DOHH2 (cell line): ENCODE results near the gene SMAD7.

Experiments
- H3F3A ChIP-seq: fragments of 200-600 bp; sonication (generic), shearing (Covaris generic); 2 replicates; pipeline ENCODE4 v1.6.0; 2016; ENCODE audit warnings: antibody characterized with exemption, mild to moderate bottlenecking; ENCODE audit not compliant: control insufficient read depth, insufficient read depth
- H3K27ac ChIP-seq: fragments of 200-600 bp; sonication (generic); 2 replicates; pipeline ENCODE4 v1.5.1; 2014; ENCODE audit warnings: low read depth, mild to moderate bottlenecking, low read length, moderate library complexity
- H3K27me3 ChIP-seq: fragments of 200-600 bp; sonication (generic); 2 replicates; pipeline ENCODE4 v1.6.1; 2014; ENCODE audit warnings: mild to moderate bottlenecking, low read length, mixed read lengths; ENCODE audit not compliant: control insufficient read depth
- H3K36me3 ChIP-seq: fragments of 200-600 bp; sonication (generic); 2 replicates; pipeline ENCODE4 v1.6.1; 2014; ENCODE audit warnings: mild to moderate bottlenecking, low read length, moderate library complexity, mixed read lengths; ENCODE audit not compliant: control insufficient read depth
- H3K4me1 ChIP-seq: fragments of 200-600 bp; sonication (generic); 2 replicates; pipeline ENCODE4 v1.6.1; 2014; ENCODE audit warnings: mild to moderate bottlenecking, low read length, mixed read lengths; ENCODE audit not compliant: control insufficient read depth
- H3K4me2 ChIP-seq: fragments of 200-600 bp; sonication (generic); 2 replicates; pipeline ENCODE4 v1.6.0; 2014; ENCODE audit warnings: mild to moderate bottlenecking, low read length, moderate library complexity
- H3K4me3 ChIP-seq: fragments of 200-600 bp; sonication (generic); 2 replicates; pipeline ENCODE4 v1.5.1; 2014; ENCODE audit warnings: mild to moderate bottlenecking, low read length, mixed read lengths
- H3K79me2 ChIP-seq: fragments of 200-600 bp; sonication (generic); 2 replicates; pipeline ENCODE4 v1.6.1; 2014; ENCODE audit warnings: mild to moderate bottlenecking, low read length, mixed read lengths; ENCODE audit not compliant: control insufficient read depth
- H3K9me2 ChIP-seq: fragments of 200-600 bp; sonication (generic); replicated peaks from 2 replicates; pipeline ENCODE4 v1.6.1; 2014; ENCODE audit warnings: mild to moderate bottlenecking, low read length, mixed read lengths; ENCODE audit not compliant: control insufficient read depth
- H3K9me3 ChIP-seq: fragments of 200-600 bp; sonication (generic); 2 replicates; pipeline ENCODE4 v1.6.1; 2014; ENCODE audit warnings: antibody characterized with exemption, low read length, mixed read lengths; ENCODE audit not compliant: control insufficient read depth, insufficient read depth
- H4K20me1 ChIP-seq: fragments of 200-600 bp; sonication (generic); 2 replicates; pipeline ENCODE4 v1.6.0; 2014; ENCODE audit warnings: low read depth, mild to moderate bottlenecking, antibody characterized with exemption, low read length, moderate library complexity; ENCODE audit not compliant: control insufficient read depth, insufficient read depth
- CTCF ChIP-seq: fragments of 200-600 bp; sonication (generic); IDR thresholded peaks from one replicate; pipeline ENCODE4 v1.5.1; 2014; ENCODE audit warnings: antibody characterized with exemption, mild to moderate bottlenecking, low read depth, low read length; ENCODE audit not compliant: poor library complexity, severe bottlenecking
- EZH2phosphoT487 ChIP-seq: fragments of 200-600 bp; sonication (generic); IDR thresholded peaks from 2 replicates; pipeline ENCODE4 v1.6.1; 2017; ENCODE audit warnings: borderline replicate concordance, mild to moderate bottlenecking, antibody characterized with exemption, low read length, moderate library complexity, mixed read lengths

SMAD7 gene

GRCh38 chr18:48931680-48932461, 18.9 kb downstream of the SMAD7 start:
- no peaks in the 10 kb centered on the region for H3K27me3 ChIP-seq
- H3K36me3 ChIP-seq = no peaks in the 10 kb centered on the region
- peak overlapping the region; percentile 73 for H3K4me3 ChIP-seq
- H3K27ac ChIP-seq = peak overlapping the region; percentile 1; the same call in 1 of the 2 replicates
- H3K9me3 ChIP-seq = no peaks in the 10 kb centered on the region
- peaks cover 6% of the 10 kb centered on the region for H3F3A ChIP-seq
- H4K20me1 ChIP-seq = no peaks in the 10 kb centered on the region
- H3K9me2 ChIP-seq = no peaks in the 10 kb centered on the region
- H3K4me2 ChIP-seq = peak overlapping the region; percentile 98
- H3K4me1 ChIP-seq = peaks cover 85% of the 10 kb centered on the region
- no peaks in the 10 kb centered on the region for H3K79me2 ChIP-seq
- no peak for TF ChIP-seq CTCF
- no peak for TF ChIP-seq EZH2phosphoT487

GRCh38 chr18:48930926-48931325, 19.8 kb downstream of the SMAD7 start:
- Histone ChIP-seq H3K27ac (no peak overlapping the region), H3K4me1 (peaks cover 86% of the 10 kb centered on the region), H3K4me3 (no peak overlapping the region), H3K9me2 (no peaks in the 10 kb centered on the region), H3K27me3 (no peaks in the 10 kb centered on the region), H3F3A (peaks cover 6% of the 10 kb centered on the region), H3K79me2 (no peaks in the 10 kb centered on the region), H4K20me1 (no peaks in the 10 kb centered on the region), H3K36me3 (no peaks in the 10 kb centered on the region), H3K9me3 (no peaks in the 10 kb centered on the region), H3K4me2 (no peak overlapping the region)
- TF ChIP-seq CTCF (no peak), EZH2phosphoT487 (no peak)

GRCh38 chr18:48929941-48930713, 20.6 kb downstream of the SMAD7 start:
- TF ChIP-seq EZH2phosphoT487 (no peak), CTCF (no peak)
- H3K4me2 ChIP-seq = no peak overlapping the region; the same call in 1 of the 2 replicates
- H3K9me2 ChIP-seq = no peaks in the 10 kb centered on the region
- H3K27me3 ChIP-seq = no peaks in the 10 kb centered on the region
- peaks cover 78% of the 10 kb centered on the region for H3K4me1 ChIP-seq
- H3F3A ChIP-seq = peaks cover 6% of the 10 kb centered on the region
- no peak overlapping the region for H3K4me3 ChIP-seq
- H3K9me3 ChIP-seq = no peaks in the 10 kb centered on the region
- no peaks in the 10 kb centered on the region for H4K20me1 ChIP-seq
- H3K79me2 ChIP-seq = no peaks in the 10 kb centered on the region
- no peaks in the 10 kb centered on the region for H3K36me3 ChIP-seq
- no peak overlapping the region for H3K27ac ChIP-seq
